Activated naive CD4-positive, alpha-beta T cell treated with anti-CD3 and anti-CD28 coated beads, Interleukin-2, amount 10 ng/mL, durations not matched to agents 7 days and 5 days (primary cell): ENCODE measurements around the gene LTBP1.

Experiments
- CTCF ChIA-PET: fragments of 350-600 bp; sonication (Branson Sonifier 250); formaldehyde crosslinking; loops from one replicate; lab custom pipeline; 2021; ENCODE audit warnings: antibody characterized with exemption; lab: Charles Lee
- DNase-seq: peaks from one replicate; pipeline ENCODE4 v3.0.0-alpha.2; 2020
- H3K27ac Mint-ChIP-seq: one replicate; pipeline ENCODE4 v1.8.0; 2021; ENCODE audit warnings: mild to moderate bottlenecking, moderate library complexity, mixed read lengths
- H3K27me3 Mint-ChIP-seq: one replicate; pipeline ENCODE4 v1.8.0; 2021; ENCODE audit warnings: mild to moderate bottlenecking, mixed read lengths
- H3K36me3 Mint-ChIP-seq: one replicate; pipeline ENCODE4 v1.8.0; 2021; ENCODE audit warnings: mixed read lengths
- H3K4me1 Mint-ChIP-seq: one replicate; pipeline ENCODE4 v1.8.0; 2021; ENCODE audit warnings: mixed read lengths
- H3K4me3 Mint-ChIP-seq: one replicate; pipeline ENCODE4 v1.8.0; 2021; ENCODE audit warnings: mild to moderate bottlenecking, moderate library complexity, mixed read lengths
- H3K9me3 Mint-ChIP-seq: one replicate; pipeline ENCODE4 v1.8.0; 2021; ENCODE audit warnings: mixed read lengths

LTBP1 gene

GRCh38 chr2:33115196-33115595, 168.4 kb downstream of the LTBP1 start:
- peaks cover 7% of the 10 kb centered on the region for H3K27me3 Mint-ChIP-seq
- H3K4me3 Mint-ChIP-seq = no peak overlapping the region
- no peak overlapping the region for H3K27ac Mint-ChIP-seq

GRCh38 chr2:33115728-33116127, 169.0 kb downstream of the LTBP1 start:
- peaks cover 7% of the 10 kb centered on the region for H3K27me3 Mint-ChIP-seq
- no peak overlapping the region for H3K4me3 Mint-ChIP-seq
- no peaks in the 10 kb centered on the region for H3K9me3 Mint-ChIP-seq
- H3K27ac Mint-ChIP-seq = no peak overlapping the region
- no peaks in the 10 kb centered on the region for H3K36me3 Mint-ChIP-seq
- DNase-seq = no peak
- no peaks in the 10 kb centered on the region for H3K4me1 Mint-ChIP-seq
- CTCF ChIA-PET = no interaction called here

More at GRCh38 chr2:33115196-33115595, 168.4 kb downstream of the LTBP1 start:
- H3K9me3 Mint-ChIP-seq = no peaks in the 10 kb centered on the region
- DNase-seq = no peak
- H3K4me1 Mint-ChIP-seq = no peaks in the 10 kb centered on the region
- H3K36me3 Mint-ChIP-seq = no peaks in the 10 kb centered on the region
- CTCF ChIA-PET = no interaction called here

- no peaks in the 10 kb centered on the region for H3K9me3 Mint-ChIP-seq
- no peaks in the 10 kb centered on the region for H3K36me3 Mint-ChIP-seq
- no peak for DNase-seq
- H3K27me3 Mint-ChIP-seq = peaks cover 7% of the 10 kb centered on the region
- no peaks in the 10 kb centered on the region for H3K4me1 Mint-ChIP-seq
- H3K4me3 Mint-ChIP-seq = no peak overlapping the region
- H3K27ac Mint-ChIP-seq = no peak overlapping the region
- CTCF ChIA-PET = no interaction called here
These were observed 170.0 kb downstream of the LTBP1 start for GRCh38 chr2:33116799-33117198.

- CTCF ChIA-PET = no interaction called here
- Mint-ChIP-seq H3K4me3 (no peak overlapping the region), H3K27ac (no peak overlapping the region), H3K27me3 (peaks cover 7% of the 10 kb centered on the region), H3K4me1 (no peaks in the 10 kb centered on the region), H3K36me3 (no peaks in the 10 kb centered on the region), H3K9me3 (no peaks in the 10 kb centered on the region)
- DNase-seq = no peak
These were observed 171.9 kb downstream of the LTBP1 start for GRCh38 chr2:33118651-33119050.

- Mint-ChIP-seq H3K27ac (no peak overlapping the region), H3K4me3 (no peak overlapping the region), H3K27me3 (peaks cover 7% of the 10 kb centered on the region), H3K9me3 (no peaks in the 10 kb centered on the region), H3K36me3 (no peaks in the 10 kb centered on the region), H3K4me1 (no peaks in the 10 kb centered on the region)
- DNase-seq = no peak
- CTCF ChIA-PET = interaction anchor here (1.1 kb wide), 1 partner anchor 11 kb away, joined by 3 read pairs; no protein-coding TSS in a partner anchor
These were observed 174.7 kb downstream of the LTBP1 start for GRCh38 chr2:33121416-33121815.

- Mint-ChIP-seq H3K36me3 (no peaks in the 10 kb centered on the region), H3K27me3 (peaks cover 7% of the 10 kb centered on the region), H3K4me1 (no peaks in the 10 kb centered on the region), H3K9me3 (no peaks in the 10 kb centered on the region), H3K27ac (no peak overlapping the region), H3K4me3 (no peak overlapping the region)
- CTCF ChIA-PET = interaction anchor here (1.1 kb wide), 1 partner anchor 11 kb away, joined by 3 read pairs; no protein-coding TSS in a partner anchor
- no peak for DNase-seq
These were observed 175.2 kb downstream of the LTBP1 start for GRCh38 chr2:33121925-33122324.

- Mint-ChIP-seq H3K36me3 (no peaks in the 10 kb centered on the region), H3K27me3 (peaks cover 2% of the 10 kb centered on the region), H3K4me3 (no peak overlapping the region), H3K9me3 (no peaks in the 10 kb centered on the region), H3K4me1 (no peaks in the 10 kb centered on the region), H3K27ac (no peak overlapping the region)
- CTCF ChIA-PET = no interaction called here
- no peak for DNase-seq
These were observed 176.0 kb downstream of the LTBP1 start for GRCh38 chr2:33122726-33123125.

GRCh38 chr2:33123216-33123615, 176.5 kb downstream of the LTBP1 start:
- CTCF ChIA-PET = no interaction called here
- DNase-seq = no peak
- no peaks in the 10 kb centered on the region for H3K27me3 Mint-ChIP-seq
- no peak overlapping the region for H3K27ac Mint-ChIP-seq
- no peaks in the 10 kb centered on the region for H3K36me3 Mint-ChIP-seq
- no peaks in the 10 kb centered on the region for H3K9me3 Mint-ChIP-seq
- H3K4me1 Mint-ChIP-seq = no peaks in the 10 kb centered on the region
- no peak overlapping the region for H3K4me3 Mint-ChIP-seq

GRCh38 chr2:33126552-33126951, 179.8 kb downstream of the LTBP1 start:
- no peaks in the 10 kb centered on the region for H3K36me3 Mint-ChIP-seq
- no peak for DNase-seq
- H3K4me3 Mint-ChIP-seq = no peak overlapping the region
- peaks cover 4% of the 10 kb centered on the region for H3K27me3 Mint-ChIP-seq
- CTCF ChIA-PET = no interaction called here
- no peak overlapping the region for H3K27ac Mint-ChIP-seq
- no peaks in the 10 kb centered on the region for H3K4me1 Mint-ChIP-seq
- no peaks in the 10 kb centered on the region for H3K9me3 Mint-ChIP-seq

- no peak overlapping the region for H3K27ac Mint-ChIP-seq
- no peaks in the 10 kb centered on the region for H3K9me3 Mint-ChIP-seq
- H3K27me3 Mint-ChIP-seq = peaks cover 4% of the 10 kb centered on the region
- CTCF ChIA-PET = no interaction called here
- no peaks in the 10 kb centered on the region for H3K36me3 Mint-ChIP-seq
- H3K4me3 Mint-ChIP-seq = no peak overlapping the region
- no peak for DNase-seq
- no peaks in the 10 kb centered on the region for H3K4me1 Mint-ChIP-seq
These were observed 180.2 kb downstream of the LTBP1 start for GRCh38 chr2:33126958-33127357.

- Mint-ChIP-seq H3K4me3 (no peak overlapping the region), H3K27ac (no peak overlapping the region), H3K27me3 (peaks cover 4% of the 10 kb centered on the region), H3K9me3 (no peaks in the 10 kb centered on the region), H3K4me1 (no peaks in the 10 kb centered on the region), H3K36me3 (no peaks in the 10 kb centered on the region)
- CTCF ChIA-PET = no interaction called here
- DNase-seq = no peak
These were observed 182.7 kb downstream of the LTBP1 start for GRCh38 chr2:33129263-33130053.

GRCh38 chr2:33130054-33130447, 183.3 kb downstream of the LTBP1 start:
- Mint-ChIP-seq H3K9me3 (no peaks in the 10 kb centered on the region), H3K27ac (no peak overlapping the region), H3K4me3 (no peak overlapping the region), H3K4me1 (no peaks in the 10 kb centered on the region), H3K27me3 (peaks cover 4% of the 10 kb centered on the region), H3K36me3 (no peaks in the 10 kb centered on the region)
- DNase-seq = no peak
- CTCF ChIA-PET = no interaction called here

GRCh38 chr2:33130544-33130943, 183.8 kb downstream of the LTBP1 start:
- Mint-ChIP-seq H3K36me3 (no peaks in the 10 kb centered on the region), H3K4me3 (no peak overlapping the region), H3K27me3 (peaks cover 4% of the 10 kb centered on the region), H3K27ac (no peak overlapping the region), H3K9me3 (no peaks in the 10 kb centered on the region), H3K4me1 (no peaks in the 10 kb centered on the region)
- DNase-seq = no peak
- CTCF ChIA-PET = no interaction called here

- Mint-ChIP-seq H3K4me3 (no peak overlapping the region), H3K27ac (no peak overlapping the region), H3K27me3 (peaks cover 4% of the 10 kb centered on the region), H3K36me3 (no peaks in the 10 kb centered on the region), H3K9me3 (no peaks in the 10 kb centered on the region), H3K4me1 (no peaks in the 10 kb centered on the region)
- CTCF ChIA-PET = interaction anchor here (0.6 kb wide), 1 partner anchor 171 kb away, joined by 4 read pairs; no protein-coding TSS in a partner anchor
- DNase-seq = no peak
These were observed 184.4 kb downstream of the LTBP1 start for GRCh38 chr2:33131111-33131510.

- Mint-ChIP-seq H3K36me3 (no peaks in the 10 kb centered on the region), H3K9me3 (no peaks in the 10 kb centered on the region), H3K27me3 (peaks cover 4% of the 10 kb centered on the region), H3K4me3 (no peak overlapping the region), H3K27ac (no peak overlapping the region), H3K4me1 (no peaks in the 10 kb centered on the region)
- no peak for DNase-seq
- CTCF ChIA-PET = interaction anchor here (0.6 kb wide), 1 partner anchor 171 kb away, joined by 4 read pairs; no protein-coding TSS in a partner anchor
These were observed 185.0 kb downstream of the LTBP1 start for GRCh38 chr2:33131749-33132148.
